ENCODE results near the gene LMAN1L.

Gene LMAN1L

GRCh38 chr15:74817370-74817737 lies 4.7 kb downstream of the LMAN1L start:
- peak; percentile 20 for DNase-seq

GRCh38 chr15:74820056-74820455 lies 7.4 kb downstream of the LMAN1L start:
- no peak for DNase-seq

GRCh38 chr15:74821091-74821789 lies 8.6 kb downstream of the LMAN1L start:
- no peak for DNase-seq

GRCh38 chr15:74821790-74822158 lies 9.1 kb downstream of the LMAN1L start:
- no peak for DNase-seq

GRCh38 chr15:74822233-74822632 lies 9.6 kb downstream of the LMAN1L start:
- DNase-seq = no peak

- DNase-seq = no peak
These were observed 10.7 kb downstream of the LMAN1L start for GRCh38 chr15:74823324-74823723.

GRCh38 chr15:74824976-74825375 lies 12.3 kb downstream of the LMAN1L start:
- DNase-seq = no peak

GRCh38 chr15:74825866-74826265 lies 13.2 kb downstream of the LMAN1L start:
- no peak for DNase-seq

GRCh38 chr15:74826364-74826819 lies 13.8 kb downstream of the LMAN1L start, which contains the start of gene CPLX3:
TSS of gene CPLX3 (plus strand) at chr15:74826627. CDS start at chr15:74826704, 77 bp downstream.
- no peak for DNase-seq

- no peak for DNase-seq
These were observed 14.3 kb downstream of the LMAN1L start for GRCh38 chr15:74826921-74827320.

GRCh38 chr15:74827614-74828013 lies 15.0 kb downstream of the LMAN1L start:
- no peak for DNase-seq

GRCh38 chr15:74828835-74829234 lies 16.2 kb downstream of the LMAN1L start:
- no peak for DNase-seq

GRCh38 chr15:74829486-74829885 lies 16.9 kb downstream of the LMAN1L start:
- DNase-seq = peak; percentile 45

GRCh38 chr15:74829991-74830390 lies 17.4 kb downstream of the LMAN1L start:
- no peak for DNase-seq

- DNase-seq = no peak
These were observed 18.2 kb downstream of the LMAN1L start for GRCh38 chr15:74830868-74831267.

GRCh38 chr15:74831813-74832495 lies 19.3 kb downstream of the LMAN1L start:
- no peak for DNase-seq

GRCh38 chr15:74832826-74833225 lies 20.2 kb downstream of the LMAN1L start:
- no peak for DNase-seq

- no peak for DNase-seq
These were observed 20.9 kb downstream of the LMAN1L start for GRCh38 chr15:74833376-74834107.

- peak; percentile 41 for DNase-seq
These were observed 22.7 kb downstream of the LMAN1L start for GRCh38 chr15:74835312-74835823.

GRCh38 chr15:74836846-74837245 lies 24.2 kb downstream of the LMAN1L start:
- no peak for DNase-seq

- DNase-seq = no peak
These were observed 25.0 kb downstream of the LMAN1L start for GRCh38 chr15:74837482-74838136.

- DNase-seq = no peak
These were observed 25.5 kb downstream of the LMAN1L start for GRCh38 chr15:74838137-74838516.

All from HCEC 1CT (cell line).